ENCODE results near the gene KCNMA1.
"Not testable (repeated sequence)": the region's sequence is repeated elsewhere in the genome, so short reads cannot be mapped to it uniquely, and the experiment has no call there.

The KCNMA1 gene

DNA sequence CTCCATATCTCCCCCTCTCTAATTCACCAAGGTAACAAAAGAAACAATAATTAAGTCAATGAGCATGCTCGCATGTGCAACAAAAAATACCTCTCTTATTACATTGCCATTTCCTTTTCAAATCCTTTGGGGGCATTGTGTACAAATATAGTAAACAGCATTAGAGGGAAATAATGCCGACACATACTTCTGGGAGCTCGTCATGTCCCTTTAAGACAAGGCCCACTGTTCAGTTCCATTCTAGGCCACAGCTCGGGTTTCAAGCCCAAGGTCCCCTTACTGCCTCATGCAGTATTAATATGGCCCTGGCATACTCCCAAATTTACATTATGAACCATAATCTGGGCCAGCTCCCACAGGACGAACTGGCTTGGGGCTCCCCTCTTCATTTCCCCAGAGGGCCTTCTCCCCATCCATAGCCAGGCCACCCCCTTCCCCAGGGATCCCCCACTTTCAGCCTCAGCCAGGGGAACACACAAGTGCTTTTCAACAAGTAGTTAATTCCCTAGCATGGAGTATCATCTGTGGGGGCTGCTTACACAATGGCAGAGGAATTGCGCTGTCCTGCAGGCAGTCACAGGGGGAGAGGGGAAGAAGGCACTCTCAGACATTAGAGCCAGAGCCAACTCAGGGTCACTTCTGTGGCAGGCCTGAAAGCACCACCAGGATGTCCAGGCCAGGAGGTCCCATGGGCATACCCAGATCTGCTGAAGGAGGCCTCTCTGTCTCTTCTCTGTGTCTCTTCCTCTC, 110.6 kb downstream of the KCNMA1 start:
- DNase-seq, result no peak

DNA sequence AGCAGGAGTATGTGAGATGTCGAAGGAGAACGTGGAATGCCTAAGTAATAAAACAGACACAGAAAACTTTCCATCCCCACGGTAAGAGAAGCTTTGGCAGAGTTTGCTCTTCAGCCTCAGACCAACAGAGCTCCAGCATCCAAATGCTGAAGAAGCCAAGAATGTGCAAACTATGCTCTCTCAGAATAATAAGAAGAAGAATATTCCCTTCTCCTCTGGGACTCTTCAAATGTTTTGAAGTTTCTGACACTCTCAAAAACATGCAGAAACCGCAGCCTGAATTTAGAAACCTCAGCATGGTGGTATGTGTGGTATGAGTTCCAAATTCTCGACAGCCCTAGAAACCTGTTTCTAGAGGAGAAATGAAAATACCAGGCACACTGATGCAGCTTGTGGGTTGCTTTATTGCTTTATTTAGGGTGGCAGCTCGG, 113.3 kb downstream of the KCNMA1 start:
- no peak for DNase-seq

DNA sequence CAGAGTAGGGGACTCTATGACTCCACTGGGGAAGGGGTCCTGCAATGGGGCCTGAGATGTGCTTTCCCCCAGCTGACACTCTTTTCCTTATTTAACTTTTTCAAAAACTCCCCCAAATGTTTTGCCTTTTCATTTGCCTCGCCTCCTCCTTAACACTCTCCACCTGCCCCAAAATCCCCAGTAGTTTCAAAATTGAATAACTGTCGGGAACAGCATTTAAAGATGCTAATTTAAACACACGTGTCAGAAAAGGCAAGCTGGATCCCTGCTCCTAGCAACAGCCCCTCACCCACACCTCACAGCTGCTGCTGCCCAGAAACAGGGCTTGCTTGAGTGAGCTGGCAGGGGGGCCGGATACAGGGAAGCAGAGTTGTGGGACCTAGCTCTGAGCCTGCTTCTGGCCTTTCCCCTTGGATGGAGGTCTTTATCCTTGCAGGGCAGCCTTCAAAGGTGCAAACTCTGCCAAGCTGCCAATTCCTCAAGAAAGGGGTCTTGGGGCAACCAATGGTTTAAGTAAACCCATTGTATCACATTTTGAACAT, 115.3 kb downstream of the KCNMA1 start:
- DNase-seq, result no peak

DNA sequence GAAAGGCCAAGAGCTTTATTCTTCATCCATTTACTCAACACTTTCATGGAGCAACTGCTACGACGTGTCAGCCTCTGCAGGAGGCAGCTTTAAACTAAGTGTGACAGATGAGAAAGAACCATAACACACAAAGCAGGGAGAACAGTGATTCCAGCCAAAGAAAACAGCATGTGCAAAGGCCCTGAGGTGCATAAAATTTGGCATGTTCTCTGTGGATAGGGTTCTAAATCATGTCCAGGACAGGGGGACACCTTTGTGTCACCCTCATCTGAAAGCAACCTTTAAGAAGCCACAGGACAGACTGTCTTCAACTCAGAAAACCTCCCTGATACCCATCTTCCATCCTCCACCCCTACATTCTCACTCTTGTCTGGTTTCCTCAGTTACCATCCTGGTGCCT, 116.6 kb downstream of the KCNMA1 start:
- no peak for DNase-seq

DNA sequence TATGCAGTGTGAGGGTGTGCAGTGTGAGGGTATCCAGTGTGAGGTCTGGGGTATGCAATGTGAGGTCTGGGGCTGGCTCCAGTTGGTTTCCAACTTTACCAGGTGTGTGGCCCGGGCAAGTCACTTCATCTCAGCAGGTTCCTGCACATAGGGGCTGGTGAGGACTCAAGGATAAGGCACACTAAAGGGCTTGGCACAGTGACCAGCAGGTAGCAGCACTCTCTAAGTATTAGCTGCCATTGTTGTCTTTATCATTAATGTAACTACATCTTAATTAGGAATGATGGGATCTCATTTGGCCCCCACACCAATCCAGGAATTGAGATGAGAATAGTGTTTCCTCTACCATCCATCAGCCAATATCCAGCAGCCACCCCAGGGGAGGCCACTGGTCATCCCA, 117.3 kb downstream of the KCNMA1 start:
- no peak for DNase-seq

DNA sequence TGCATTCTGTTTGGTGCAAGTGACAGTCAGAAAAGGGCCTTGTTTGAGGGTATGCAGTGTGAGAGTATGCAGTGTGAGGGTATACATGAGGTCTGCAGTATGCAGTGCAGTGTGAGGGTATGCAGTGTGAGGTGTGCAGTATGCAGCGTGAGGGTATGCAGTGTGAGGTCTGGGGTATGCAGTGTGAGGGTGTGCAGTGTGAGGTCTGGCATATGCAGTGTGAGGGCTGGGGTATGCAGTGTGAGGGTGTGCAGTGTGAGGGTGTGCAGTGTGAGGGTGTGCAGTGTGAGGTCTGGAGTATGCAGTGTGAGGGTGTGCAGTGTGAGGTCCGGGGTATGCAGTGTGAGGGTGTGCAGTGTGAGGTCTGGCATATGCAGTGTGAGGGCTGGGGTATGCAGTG, 117.8 kb downstream of the KCNMA1 start:
- DNase-seq, result not testable (repeated sequence)

DNA sequence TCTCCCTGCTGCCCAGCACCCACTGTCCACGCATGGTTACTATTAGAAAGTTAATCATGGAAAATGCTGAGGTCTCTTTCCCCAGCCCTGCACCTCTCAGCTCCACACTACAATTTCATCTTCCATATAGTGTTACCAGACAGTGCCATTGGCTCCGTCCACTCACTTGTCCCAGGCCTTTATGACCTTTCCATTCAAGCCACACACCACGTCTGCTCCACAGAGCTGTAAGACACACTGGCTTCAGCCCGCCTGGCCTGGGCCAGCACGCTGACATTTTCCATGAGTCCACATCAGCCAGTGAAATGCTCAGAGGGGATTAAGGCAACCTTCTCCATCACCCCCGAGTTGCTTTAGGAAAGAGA, 118.7 kb downstream of the KCNMA1 start:
- DNase-seq, result no peak

DNA sequence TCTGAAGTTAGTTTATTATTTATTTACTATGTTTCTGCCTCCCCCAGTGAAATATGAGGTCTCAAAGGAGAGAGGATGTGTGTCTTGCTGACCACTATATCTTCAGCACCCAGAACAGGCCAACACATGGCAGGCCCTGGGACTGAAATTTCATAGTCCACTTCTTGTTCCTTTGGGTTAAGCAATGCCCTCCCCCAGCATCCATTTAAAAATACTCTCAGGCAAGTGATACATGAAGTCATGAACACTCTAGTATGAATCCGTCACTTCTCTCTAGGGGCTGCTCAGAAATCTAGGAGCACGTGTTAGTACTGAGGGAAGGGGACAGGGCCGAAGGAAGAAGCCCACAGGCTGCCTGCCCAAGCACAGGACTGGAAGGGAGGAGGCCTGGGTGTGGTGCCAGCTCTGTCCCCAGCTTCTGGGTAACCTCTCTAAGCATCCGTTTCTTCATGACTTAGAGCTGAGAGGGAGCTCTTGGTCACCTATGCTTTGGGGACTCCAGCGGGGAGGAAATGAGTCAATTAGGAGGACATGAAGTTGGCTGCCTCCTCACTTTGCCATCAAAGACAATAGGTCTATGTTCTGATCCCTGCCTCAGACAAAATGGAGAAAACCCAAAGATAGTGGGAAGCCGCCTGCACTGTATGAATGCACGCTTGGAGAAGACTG, 119.2 kb downstream of the KCNMA1 start:
- no peak for DNase-seq

DNA sequence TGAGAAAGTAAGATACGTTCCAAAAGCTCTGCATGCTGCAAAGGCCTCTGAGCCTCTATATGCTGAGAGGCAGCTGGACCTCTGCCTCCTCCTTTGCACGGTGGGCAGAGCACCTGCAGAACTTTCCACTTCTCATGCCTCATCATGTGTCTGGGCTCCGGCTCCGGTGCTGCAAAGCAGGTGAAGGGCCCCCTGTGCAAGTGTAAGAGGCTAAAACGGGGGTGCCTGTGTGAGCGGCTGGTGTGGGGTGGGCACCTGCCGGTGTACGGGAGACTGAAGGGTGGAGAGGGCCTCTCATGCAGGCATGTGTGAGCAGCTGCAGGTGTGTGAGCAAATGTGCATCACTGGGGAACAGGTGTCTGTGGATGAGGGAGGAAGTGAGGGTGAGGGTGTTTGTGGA, 121.0 kb downstream of the KCNMA1 start:
- DNase-seq, result no peak

DNA sequence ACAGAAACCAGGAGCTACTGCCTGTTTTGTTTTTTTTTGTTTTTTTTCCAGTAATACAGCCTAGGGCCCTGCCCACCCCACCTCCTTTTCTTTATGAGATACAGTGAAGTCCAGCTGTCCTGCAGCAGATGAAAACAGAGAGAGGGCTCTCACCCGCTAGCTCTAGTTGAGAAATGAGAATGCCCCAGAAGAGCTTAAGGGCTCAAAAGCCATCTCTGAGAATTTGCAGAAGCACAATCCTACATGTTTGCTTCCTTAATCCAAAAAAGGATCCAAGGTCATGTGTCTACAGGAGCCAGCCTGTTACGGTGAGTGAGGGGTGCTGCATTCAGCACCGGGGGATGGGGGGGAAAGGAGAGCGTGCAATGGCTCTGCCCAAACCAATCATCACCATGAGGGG, 122.7 kb downstream of the KCNMA1 start:
- no peak for DNase-seq

DNA sequence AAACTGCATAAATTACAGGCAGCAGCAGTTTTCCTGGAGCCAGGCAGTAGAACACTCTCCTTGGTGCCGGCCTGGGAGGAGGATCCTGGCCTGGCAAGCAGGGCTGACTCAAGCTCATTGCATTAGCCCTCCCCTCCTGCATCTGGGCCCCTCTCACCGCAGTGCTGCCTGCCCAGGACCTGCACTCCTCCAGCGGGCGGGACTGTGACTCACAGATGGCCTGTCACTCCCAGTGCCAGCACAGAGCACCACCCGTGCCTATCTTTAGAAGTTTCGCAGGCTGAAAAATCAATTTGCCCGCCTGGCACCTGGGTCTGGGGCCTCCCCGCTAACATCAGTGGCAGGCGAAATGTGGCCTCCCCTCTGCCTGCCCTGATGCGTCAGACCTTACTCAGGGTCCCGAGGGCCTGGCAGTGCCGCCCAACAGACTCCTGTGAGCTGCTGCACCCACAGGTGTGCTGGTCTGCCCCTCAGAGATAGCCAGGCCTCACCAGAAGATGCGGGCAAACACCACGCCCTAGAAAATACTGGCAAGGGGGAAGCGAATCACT, 123.8 kb downstream of the KCNMA1 start:
- no peak for DNase-seq

DNA sequence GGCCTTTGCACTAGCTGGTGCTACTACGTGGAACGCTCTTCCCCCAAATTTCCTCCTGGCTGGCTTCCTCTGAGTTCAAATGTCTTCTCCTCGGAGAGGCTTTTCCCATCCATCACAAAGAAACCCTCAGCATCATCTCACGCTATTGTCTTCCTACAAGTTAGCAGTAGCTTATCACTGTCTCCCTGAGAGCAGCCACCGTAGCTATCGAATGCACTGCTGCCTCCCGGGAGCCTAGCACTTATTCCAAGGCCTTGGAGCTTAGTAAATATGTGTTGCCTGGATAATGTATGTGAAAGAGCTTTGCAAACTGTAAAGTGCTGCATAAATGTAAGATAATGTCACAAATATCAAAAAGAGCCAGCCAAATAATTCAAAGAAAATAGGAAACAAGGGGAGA, 124.4 kb downstream of the KCNMA1 start:
- no peak for DNase-seq

DNA sequence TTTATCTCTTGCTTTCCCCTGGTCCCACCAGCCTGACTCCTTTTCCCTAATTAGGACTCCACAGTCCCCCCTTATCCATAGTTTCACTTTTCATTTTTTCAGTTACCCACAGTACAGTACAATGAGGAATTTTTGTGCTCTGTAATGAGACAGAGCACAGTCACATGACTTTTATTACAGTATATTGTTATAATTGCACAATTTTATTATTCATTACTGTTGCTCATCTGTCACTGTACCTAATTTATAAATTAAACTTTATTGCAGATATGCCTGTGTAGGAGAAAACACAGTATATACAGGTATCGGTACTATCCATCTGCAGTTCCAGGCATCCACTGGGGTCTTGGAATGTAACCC, 125.4 kb downstream of the KCNMA1 start:
- DNase-seq, result no peak

DNA sequence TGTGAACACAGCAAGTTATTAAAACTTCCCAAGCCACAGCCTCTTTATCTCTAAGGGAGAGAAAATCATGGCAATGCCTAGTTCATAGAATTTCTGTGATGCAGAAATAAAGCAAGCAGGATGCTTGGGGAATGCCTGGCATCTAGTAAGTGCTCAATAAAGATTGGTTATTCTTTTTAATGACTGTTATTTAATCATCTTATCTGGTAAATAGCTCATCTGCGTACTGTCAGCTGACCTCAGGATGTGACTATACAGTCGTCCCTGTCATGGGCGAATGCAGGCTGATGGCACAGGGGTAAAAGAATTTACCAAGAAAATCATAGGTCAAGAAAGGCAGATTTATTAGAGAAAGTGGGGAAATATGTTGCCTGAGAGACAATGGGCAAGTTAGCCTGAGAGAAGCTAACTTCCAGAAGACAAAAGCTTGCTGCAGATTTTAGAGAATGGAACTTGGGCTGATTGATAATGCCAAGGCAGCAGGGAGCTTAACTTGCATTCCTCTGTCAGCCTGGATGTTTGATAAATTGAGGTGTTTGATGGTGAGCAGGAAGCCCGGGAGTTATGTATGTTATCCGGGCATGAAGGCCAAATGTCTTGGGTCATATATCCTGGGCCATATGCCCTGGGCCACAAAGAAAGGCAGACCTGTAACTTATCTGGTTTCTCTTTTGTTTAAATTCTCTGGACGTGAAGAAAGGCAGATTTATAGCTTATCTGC, 126.0 kb downstream of the KCNMA1 start:
- DNase-seq, result no peak

DNA sequence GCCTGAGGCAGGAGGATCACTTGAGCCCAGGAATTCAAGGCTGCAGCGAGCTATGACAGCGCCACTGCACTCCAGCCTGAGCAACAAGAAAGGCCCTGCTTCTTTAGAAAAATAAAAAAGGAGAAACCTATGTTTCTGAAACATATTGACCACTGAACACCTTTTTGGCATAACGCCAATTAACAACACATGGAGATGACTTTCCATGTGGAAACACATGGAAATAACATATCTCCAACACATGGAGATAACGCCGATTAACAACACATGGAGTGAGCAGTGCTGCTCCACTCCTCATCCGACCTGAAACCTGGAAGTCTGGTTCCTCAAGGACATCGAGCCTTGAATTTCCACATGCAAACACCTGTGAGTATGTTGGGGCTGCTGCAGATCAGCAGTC, 126.9 kb downstream of the KCNMA1 start:
- DNase-seq, result no peak

DNA sequence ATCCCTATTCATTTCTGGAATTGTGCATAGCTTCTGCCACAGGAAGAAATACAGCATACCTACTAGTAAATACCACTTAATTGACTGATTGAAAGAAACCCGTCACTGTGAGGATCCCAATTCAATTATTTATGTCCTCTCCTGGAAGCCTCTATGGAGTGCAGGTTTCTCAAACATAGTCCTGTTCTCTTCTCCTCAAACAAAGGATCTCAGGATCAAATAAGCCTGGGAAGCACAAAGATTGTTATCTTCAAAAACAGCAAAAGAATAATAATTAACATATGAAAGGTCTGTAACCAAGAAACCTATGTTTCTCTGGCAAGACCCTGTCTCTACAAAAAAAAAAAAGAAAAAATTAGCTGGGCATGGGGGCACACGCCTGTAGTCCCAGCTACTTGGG, 127.3 kb downstream of the KCNMA1 start:
- no peak for DNase-seq

DNA sequence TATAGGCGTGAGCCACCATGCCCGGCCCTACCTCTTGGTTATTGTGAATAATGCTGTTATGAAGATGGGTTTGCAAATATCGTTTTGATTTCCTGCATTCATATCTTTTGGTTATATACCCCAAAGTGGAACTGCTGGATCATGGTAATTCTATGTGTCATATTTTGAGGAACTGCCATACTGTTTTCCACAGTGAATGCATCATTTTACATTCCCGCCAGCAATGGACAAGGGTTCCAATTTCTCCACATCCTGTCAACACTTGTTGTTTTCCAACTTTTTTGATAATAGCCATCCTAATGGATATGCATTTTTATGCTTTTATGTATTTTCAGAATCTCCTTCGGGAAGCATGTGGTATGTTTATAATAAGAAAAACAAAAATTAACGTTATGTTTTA, 128.2 kb downstream of the KCNMA1 start:
- DNase-seq, result no peak

DNA sequence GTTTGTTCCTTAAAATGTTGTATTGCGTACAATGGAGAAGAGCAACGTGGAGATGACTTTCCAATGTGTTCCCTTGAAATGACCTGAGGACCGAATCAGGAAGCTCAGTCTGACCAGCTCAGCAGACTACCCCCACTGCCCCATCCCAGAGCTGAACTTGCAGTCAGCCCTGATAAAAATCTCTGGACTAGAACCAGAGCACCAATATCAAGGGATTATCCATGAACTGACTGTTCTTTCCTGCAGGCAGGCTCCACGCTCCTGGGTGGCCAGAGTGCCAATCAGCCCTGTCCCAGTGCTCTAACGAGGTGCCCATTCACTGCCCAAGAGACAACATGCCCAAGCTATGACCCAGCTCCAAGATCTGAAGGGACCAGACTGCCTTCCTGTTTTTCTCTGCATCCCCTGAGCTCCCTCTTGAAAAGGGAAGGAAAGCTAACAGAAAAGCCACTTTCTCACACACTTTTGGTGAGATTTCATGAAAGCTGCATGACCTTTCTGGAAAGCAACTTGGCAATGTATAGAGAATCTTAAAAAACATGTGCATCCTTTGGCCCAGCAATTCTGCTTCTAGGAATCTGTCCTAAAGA, 130.2 kb downstream of the KCNMA1 start:
- DNase-seq, result no peak

DNA sequence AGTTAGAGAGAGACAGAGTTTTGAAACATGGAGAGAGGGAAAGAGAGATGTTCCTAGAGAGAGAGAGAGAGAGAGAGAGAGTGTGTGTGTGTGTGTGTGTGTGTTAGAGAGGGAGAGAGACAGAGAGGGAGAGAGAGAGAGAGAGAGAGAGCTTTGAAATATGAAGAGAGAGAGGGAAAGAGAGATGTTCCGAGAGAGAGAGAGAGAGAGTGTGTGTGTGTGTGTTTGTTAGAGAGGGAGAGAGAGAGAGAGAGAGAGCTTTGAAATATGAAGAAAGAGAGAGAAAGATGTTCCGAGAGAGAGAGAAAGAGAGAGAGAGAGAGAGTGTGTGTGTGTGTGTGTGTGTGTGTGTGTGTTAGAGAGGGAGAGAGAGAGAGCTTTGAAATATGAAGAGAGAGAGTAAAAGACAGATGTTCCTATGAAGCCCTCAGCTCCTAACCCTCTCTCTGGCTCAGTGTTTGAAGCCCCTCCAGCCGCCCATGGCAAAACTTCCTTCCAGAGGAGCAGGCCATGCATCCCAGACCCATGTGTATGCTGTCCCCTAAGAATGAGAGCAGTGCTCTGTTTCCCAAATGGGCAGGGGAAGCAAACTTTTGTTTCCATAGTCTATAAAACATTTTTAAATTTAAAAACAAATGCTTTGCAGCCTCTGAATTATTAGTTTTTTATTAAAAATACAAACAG, 130.9 kb downstream of the KCNMA1 start:
- no peak for DNase-seq

DNA sequence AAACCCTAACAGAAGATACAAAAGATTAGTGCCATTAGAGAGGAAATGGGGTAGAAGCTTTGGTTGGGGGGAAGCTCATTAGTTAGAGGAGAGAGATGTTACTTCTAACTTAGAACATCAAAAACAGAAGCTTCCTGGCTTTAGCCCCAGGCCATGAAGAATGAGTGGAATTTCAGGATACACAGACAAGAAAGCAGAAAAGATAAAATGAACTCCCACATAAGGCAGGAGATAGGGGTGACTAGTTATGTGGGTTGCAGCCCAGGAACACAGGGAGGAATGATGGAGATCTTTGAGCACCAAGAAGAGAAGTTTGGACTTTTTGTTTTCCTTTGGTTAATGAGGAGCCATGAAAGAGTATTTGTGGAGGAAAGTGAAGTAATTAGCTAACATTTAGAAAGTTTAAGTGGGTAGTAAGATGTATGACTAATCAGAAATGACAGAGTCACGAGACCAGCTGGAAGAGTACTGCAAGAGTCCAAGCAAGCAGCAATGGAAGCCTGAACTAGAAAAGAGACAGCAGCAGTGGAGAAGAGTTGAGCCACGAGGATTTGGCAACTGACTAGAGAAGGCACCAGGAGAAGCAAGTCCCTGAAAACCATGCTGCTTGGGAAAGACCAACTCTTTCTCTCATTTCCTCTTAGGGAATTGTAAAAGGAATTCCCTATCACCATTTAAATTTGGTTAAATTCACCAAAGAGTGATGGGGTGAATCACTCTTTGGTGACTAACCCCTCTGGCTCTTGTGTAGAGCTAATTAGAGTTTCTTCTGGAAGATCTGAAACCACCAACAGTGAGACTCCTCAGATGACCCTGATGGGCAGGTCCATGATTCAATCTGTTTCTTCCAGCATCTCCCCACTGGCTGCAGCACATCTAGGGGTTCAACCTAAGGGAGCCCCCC, 131.9 kb downstream of the KCNMA1 start:
- no peak for DNase-seq

DNA sequence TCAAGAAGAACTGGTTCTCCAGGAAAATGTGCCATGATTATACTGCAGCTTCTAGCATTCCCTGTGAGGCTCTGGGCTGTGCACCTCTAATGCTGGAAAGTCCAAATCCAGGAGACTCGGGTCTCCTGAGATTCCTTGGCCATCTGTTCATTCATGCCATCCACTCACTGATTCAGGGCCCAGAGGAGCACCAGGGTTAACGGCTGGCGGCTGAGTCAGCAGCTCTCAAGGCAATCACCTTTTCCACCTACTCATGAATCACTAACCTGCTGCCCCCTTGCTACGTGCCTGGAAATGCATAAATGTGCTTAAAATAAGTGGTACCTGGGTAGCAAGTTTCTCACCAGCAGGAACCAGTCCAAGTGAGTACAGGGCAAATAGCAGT, 132.7 kb downstream of the KCNMA1 start:
- no peak for DNase-seq
